Neural progenitor cell (in vitro differentiated cells): ENCODE data around the gene PACRG. TPM values are rescaled to one million over a fixed set of nuclear protein-coding genes. Genes with fewer than 3 reads are reported as not detected.

ENCODE experiments used
- DNase-seq: peaks from one replicate; pipeline ENCODE4 v3.0.0-alpha.2; 2016; ENCODE audit warnings: low spot score
- H2AFZ ChIP-seq: fragments of 200-600 bp; sonication (generic); replicated peaks from 2 replicates; pipeline ENCODE4 v1.6.1; 2016; ENCODE audit warnings: antibody characterized with exemption
- H3F3A ChIP-seq: fragments of 200-600 bp; sonication (generic); 2 replicates; pipeline ENCODE4 v1.6.1; 2016; ENCODE audit warnings: antibody characterized with exemption, low read depth
- H3K27ac ChIP-seq: fragments of 200-600 bp; sonication (generic); 2 replicates; pipeline ENCODE4 v1.5.1; 2016; ENCODE audit warnings: mild to moderate bottlenecking
- H3K27me3 ChIP-seq: fragments of 200-600 bp; sonication (generic); 2 replicates; pipeline ENCODE4 v1.6.1; 2016; ENCODE audit warnings: mild to moderate bottlenecking, moderate library complexity
- H3K36me3 ChIP-seq: fragments of 200-600 bp; sonication (generic); 2 replicates; pipeline ENCODE4 v1.5.1; 2016
- H3K4me1 ChIP-seq: fragments of 200-600 bp; sonication (generic); 2 replicates; pipeline ENCODE4 v1.6.1; 2016; ENCODE audit warnings: mixed run types
- H3K4me2 ChIP-seq: fragments of 200-600 bp; sonication (generic); 2 replicates; pipeline ENCODE4 v1.6.1; 2016
- H3K4me3 ChIP-seq: fragments of 200-600 bp; sonication (generic); 2 replicates; pipeline ENCODE4 v1.5.1; 2016
- H3K79me2 ChIP-seq: fragments of 200-600 bp; sonication (generic); 2 replicates; pipeline ENCODE4 v1.6.1; 2016; ENCODE audit warnings: low read depth
- H3K9ac ChIP-seq: fragments of 200-600 bp; sonication (generic); 2 replicates; pipeline ENCODE4 v1.6.1; 2016
- H3K9me3 ChIP-seq: fragments of 200-600 bp; sonication (generic); 2 replicates; pipeline ENCODE4 v1.5.1; 2016; ENCODE audit warnings: low read depth
- H4K20me1 ChIP-seq: fragments of 200-600 bp; sonication (generic); 2 replicates; pipeline ENCODE4 v1.6.1; 2016; ENCODE audit warnings: low read depth
- H3K27ac Mint-ChIP-seq: 3 replicates; pipeline ENCODE4 v1.8.0; 2021; ENCODE audit warnings: mixed read lengths
- H3K27me3 Mint-ChIP-seq: 2 replicates; pipeline ENCODE4 v1.8.0; 2022; ENCODE audit warnings: low read depth, mild to moderate bottlenecking, inconsistent platforms, moderate library complexity, mixed read lengths; ENCODE audit not compliant: insufficient read depth
- H3K36me3 Mint-ChIP-seq: 3 replicates; pipeline ENCODE4 v1.8.0; 2021; ENCODE audit warnings: mixed read lengths
- H3K4me1 Mint-ChIP-seq: 3 replicates; pipeline ENCODE4 v1.8.0; 2021; ENCODE audit warnings: mixed read lengths
- H3K4me3 Mint-ChIP-seq: 3 replicates; pipeline ENCODE4 v1.8.0; 2021; ENCODE audit warnings: mild to moderate bottlenecking, moderate library complexity, mixed read lengths
- H3K9me3 Mint-ChIP-seq: 3 replicates; pipeline ENCODE4 v1.8.0; 2020; ENCODE audit warnings: mixed read lengths
- CTCF ChIP-seq: fragments of 200-600 bp; sonication (generic); IDR thresholded peaks from 2 replicates; pipeline ENCODE4 v1.5.1; 2017; ENCODE audit warnings: antibody characterized with exemption, mild to moderate bottlenecking
- EZH2 ChIP-seq: fragments of 200-600 bp; sonication (generic); IDR thresholded peaks from 2 replicates; pipeline ENCODE4 v1.6.1; 2017; ENCODE audit warnings: antibody characterized with exemption, mild to moderate bottlenecking, moderate library complexity
- EZH2phosphoT487 ChIP-seq: fragments of 200-600 bp; sonication (generic); IDR thresholded peaks from 2 replicates; pipeline ENCODE4 v1.6.1; 2017; ENCODE audit warnings: antibody characterized with exemption
- total RNA-seq: library from RNA; depleted of rRNA; stranded (reverse); fragments of >200 nt; gene quantifications from 2 replicates; pipeline ENCODE4 v1.2.3, GENCODE V29; 2015; ENCODE audit warnings: low replicate concordance

The PACRG gene
- total RNA-seq, 1 donor from 2014 or later, result 0.30 TPM

DNA sequence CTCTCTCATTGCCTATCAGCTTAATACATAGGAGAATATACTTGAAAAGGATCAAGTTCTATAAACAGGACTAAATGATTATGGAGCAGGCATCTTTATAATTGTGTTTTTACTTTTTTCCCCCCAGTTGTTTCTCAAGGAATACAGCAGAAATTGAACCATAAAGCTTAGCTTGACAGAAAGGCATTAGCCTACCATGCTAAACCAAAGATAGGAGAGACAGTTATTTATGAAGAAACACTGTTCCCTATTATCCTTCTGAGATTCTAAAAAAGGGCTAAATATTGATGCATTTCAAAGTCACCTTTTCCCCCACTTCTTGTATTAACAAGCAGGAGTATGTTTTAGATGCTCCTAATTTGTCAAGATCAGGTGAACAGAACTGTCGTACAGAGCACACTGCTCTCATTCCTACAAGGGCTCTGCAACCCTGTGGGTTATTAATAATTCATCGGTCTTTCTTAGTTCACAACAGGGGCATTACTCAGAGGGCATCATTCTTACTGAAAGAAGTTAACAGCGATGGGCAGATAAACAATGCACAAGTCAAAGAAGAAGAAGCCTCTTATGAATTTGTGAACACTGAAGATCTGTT lies 38.9 kb upstream of the PACRG start:
- no peak overlapping the region for H3K4me3 ChIP-seq
- H3K27ac ChIP-seq, result no peak overlapping the region
- no peak for DNase-seq
- peaks cover 2% of the 10 kb centered on the region for H3K27me3 Mint-ChIP-seq
- no peak overlapping the region for H3K9ac ChIP-seq
- H3K4me1 ChIP-seq, result peaks cover 6% of the 10 kb centered on the region
- no peaks in the 10 kb centered on the region for H4K20me1 ChIP-seq
- no peaks in the 10 kb centered on the region for H3K36me3 Mint-ChIP-seq
- H3K36me3 ChIP-seq, result no peaks in the 10 kb centered on the region
- no peaks in the 10 kb centered on the region for H3K79me2 ChIP-seq
- no peak overlapping the region for H2AFZ ChIP-seq
- TF ChIP-seq EZH2 (no peak), CTCF (no peak), EZH2phosphoT487 (no peak)
- H3F3A ChIP-seq, result no peaks in the 10 kb centered on the region
- H3K9me3 ChIP-seq, result no peaks in the 10 kb centered on the region
- H3K4me2 ChIP-seq, result no peak overlapping the region
- no peaks in the 10 kb centered on the region for H3K27me3 ChIP-seq
- peaks cover 18% of the 10 kb centered on the region for H3K4me1 Mint-ChIP-seq
- H3K27ac Mint-ChIP-seq, result no peak overlapping the region
- H3K9me3 Mint-ChIP-seq, result no peaks in the 10 kb centered on the region
- no peak overlapping the region for H3K4me3 Mint-ChIP-seq

DNA sequence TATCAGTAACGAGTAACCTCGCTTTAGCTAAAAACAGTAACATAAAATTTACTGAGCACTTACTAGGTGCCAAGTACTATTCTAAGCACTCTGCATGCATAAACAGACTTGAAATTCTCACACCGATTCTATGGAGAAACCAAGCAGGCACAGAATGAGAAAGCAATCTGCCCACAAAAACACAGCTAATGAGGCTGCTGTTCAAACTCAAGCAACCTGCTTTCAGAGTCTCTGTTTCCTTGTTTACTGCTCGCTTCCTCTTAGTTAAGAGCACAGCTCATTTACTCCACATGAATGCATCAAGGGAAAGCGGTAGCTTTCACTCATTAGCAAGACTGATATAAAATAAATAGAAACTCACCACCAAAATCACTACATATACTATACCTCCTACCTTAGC lies 37.6 kb upstream of the PACRG start:
- H3K36me3 Mint-ChIP-seq, result no peaks in the 10 kb centered on the region
- TF ChIP-seq EZH2phosphoT487 (no peak), CTCF (no peak), EZH2 (no peak)
- H3K4me3 Mint-ChIP-seq, result no peak overlapping the region
- H3K4me1 ChIP-seq, result peaks cover 6% of the 10 kb centered on the region
- no peaks in the 10 kb centered on the region for H3K9me3 ChIP-seq
- no peaks in the 10 kb centered on the region for H3K27me3 ChIP-seq
- no peaks in the 10 kb centered on the region for H3F3A ChIP-seq
- DNase-seq, result no peak
- H3K4me1 Mint-ChIP-seq, result peaks cover 18% of the 10 kb centered on the region
- H2AFZ ChIP-seq, result peak overlapping the region; percentile 64
- no peaks in the 10 kb centered on the region for H4K20me1 ChIP-seq
- H3K27me3 Mint-ChIP-seq, result peaks cover 2% of the 10 kb centered on the region
- no peaks in the 10 kb centered on the region for H3K9me3 Mint-ChIP-seq
- no peak overlapping the region for H3K9ac ChIP-seq
- H3K79me2 ChIP-seq, result no peaks in the 10 kb centered on the region
- H3K36me3 ChIP-seq, result no peaks in the 10 kb centered on the region
- H3K27ac Mint-ChIP-seq, result no peak overlapping the region
- H3K4me2 ChIP-seq, result no peak overlapping the region
- no peak overlapping the region for H3K27ac ChIP-seq
- H3K4me3 ChIP-seq, result no peak overlapping the region

DNA sequence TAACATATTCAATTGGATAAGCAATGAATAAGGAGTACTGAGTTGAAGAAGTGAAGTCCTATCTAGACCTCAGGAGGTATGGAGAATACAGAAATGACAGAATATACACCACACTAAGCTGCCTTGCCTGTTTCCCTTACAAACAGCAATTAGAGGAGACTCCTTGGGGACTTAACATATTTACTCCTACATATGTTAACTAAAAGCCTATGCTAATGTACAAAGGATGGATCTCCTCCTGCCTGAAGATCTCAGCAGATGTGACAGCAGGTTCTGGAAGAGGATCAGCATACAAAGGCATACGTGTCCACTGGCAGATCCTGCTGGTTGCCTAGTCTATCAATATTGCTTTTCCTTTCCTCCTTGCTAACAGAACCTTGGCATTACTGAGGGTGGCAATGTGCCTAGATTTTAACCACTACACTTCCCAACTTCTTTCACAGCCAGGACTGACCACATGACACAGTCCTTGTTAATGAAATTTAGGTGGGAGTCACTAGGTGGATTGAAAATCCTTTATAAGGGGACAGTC lies 29.8 kb upstream of the PACRG start:
- Histone ChIP-seq H3K4me1 (peaks cover 7% of the 10 kb centered on the region), H3K27me3 (no peaks in the 10 kb centered on the region), H2AFZ (no peak overlapping the region), H3K9ac (no peak overlapping the region), H3K36me3 (no peaks in the 10 kb centered on the region), H3K4me3 (no peak overlapping the region), H3K79me2 (no peaks in the 10 kb centered on the region), H3F3A (no peaks in the 10 kb centered on the region), H3K4me2 (no peak overlapping the region), H4K20me1 (no peaks in the 10 kb centered on the region), H3K9me3 (no peaks in the 10 kb centered on the region), H3K27ac (no peak overlapping the region)
- no peaks in the 10 kb centered on the region for H3K9me3 Mint-ChIP-seq
- H3K27ac Mint-ChIP-seq, result no peak overlapping the region
- H3K4me1 Mint-ChIP-seq, result peaks cover 4% of the 10 kb centered on the region
- no peaks in the 10 kb centered on the region for H3K36me3 Mint-ChIP-seq
- no peaks in the 10 kb centered on the region for H3K27me3 Mint-ChIP-seq
- no peak for TF ChIP-seq CTCF
- no peak for TF ChIP-seq EZH2
- TF ChIP-seq EZH2phosphoT487, result no peak
- DNase-seq, result no peak
- no peak overlapping the region for H3K4me3 Mint-ChIP-seq
